ENCODE data around the gene ZMIZ2. TPM values are rescaled to one million over a fixed set of nuclear protein-coding genes. Genes with fewer than 3 reads are reported as not detected.

ZMIZ2 gene, protein sequence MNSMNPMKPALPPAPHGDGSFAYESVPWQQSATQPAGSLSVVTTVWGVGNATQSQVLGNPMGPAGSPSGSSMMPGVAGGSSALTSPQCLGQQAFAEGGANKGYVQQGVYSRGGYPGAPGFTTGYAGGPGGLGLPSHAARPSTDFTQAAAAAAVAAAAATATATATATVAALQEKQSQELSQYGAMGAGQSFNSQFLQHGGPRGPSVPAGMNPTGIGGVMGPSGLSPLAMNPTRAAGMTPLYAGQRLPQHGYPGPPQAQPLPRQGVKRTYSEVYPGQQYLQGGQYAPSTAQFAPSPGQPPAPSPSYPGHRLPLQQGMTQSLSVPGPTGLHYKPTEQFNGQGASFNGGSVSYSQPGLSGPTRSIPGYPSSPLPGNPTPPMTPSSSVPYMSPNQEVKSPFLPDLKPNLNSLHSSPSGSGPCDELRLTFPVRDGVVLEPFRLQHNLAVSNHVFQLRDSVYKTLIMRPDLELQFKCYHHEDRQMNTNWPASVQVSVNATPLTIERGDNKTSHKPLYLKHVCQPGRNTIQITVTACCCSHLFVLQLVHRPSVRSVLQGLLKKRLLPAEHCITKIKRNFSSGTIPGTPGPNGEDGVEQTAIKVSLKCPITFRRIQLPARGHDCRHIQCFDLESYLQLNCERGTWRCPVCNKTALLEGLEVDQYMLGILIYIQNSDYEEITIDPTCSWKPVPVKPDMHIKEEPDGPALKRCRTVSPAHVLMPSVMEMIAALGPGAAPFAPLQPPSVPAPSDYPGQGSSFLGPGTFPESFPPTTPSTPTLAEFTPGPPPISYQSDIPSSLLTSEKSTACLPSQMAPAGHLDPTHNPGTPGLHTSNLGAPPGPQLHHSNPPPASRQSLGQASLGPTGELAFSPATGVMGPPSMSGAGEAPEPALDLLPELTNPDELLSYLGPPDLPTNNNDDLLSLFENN
- total RNA-seq = 9.4 and 10.1 TPM in 2 replicates

DNA sequence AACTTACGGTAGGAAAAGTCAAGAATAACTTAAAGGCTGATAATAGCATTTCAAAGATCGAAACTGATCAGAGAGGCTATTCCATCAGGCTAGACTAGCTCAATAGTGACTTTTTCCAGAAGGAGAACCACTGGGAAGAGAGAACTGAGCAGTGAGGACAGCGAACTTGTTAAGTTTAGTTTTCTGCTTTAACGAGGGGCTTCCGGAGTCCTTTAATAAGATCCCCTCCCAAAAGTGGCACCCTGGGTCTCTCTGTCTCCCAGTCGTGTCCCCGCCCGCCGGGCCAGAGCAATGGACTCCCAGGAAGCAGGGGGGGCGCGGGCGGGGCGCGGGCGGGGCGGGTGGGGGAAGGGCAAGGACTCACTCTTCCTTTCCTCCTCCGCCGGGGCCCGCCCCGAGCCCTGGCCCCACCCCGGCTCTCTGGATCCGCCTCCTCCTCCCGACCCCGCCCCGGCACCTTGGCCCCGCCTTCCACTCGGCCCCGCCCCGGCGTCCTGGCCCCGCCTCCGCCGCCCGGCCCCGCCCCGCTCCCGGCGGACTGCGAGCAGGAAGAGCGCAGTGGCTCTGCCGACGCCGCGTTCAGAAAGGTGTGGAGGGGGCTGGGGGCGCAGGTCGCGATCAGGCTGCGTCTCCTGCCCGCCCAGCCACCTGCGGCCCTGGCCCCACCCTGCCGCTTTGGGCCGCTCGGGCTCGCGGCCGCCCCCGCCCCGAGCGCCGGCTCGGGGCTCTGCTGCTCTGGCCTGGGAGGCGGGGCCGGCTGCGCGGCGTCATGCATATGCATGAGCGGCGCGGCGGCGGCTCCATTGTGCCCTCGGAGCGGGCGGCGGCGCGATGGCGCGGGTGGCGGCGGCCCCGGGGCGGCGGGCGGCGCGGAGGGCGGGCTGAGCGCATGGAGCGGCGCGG is at the start of gene ZMIZ2:
Gene ZMIZ2, plus strand, starts transcription at position 803 of the 903 bp plus-strand sequence. CDS start 7,403 bp downstream, outside the sequence.

DNA sequence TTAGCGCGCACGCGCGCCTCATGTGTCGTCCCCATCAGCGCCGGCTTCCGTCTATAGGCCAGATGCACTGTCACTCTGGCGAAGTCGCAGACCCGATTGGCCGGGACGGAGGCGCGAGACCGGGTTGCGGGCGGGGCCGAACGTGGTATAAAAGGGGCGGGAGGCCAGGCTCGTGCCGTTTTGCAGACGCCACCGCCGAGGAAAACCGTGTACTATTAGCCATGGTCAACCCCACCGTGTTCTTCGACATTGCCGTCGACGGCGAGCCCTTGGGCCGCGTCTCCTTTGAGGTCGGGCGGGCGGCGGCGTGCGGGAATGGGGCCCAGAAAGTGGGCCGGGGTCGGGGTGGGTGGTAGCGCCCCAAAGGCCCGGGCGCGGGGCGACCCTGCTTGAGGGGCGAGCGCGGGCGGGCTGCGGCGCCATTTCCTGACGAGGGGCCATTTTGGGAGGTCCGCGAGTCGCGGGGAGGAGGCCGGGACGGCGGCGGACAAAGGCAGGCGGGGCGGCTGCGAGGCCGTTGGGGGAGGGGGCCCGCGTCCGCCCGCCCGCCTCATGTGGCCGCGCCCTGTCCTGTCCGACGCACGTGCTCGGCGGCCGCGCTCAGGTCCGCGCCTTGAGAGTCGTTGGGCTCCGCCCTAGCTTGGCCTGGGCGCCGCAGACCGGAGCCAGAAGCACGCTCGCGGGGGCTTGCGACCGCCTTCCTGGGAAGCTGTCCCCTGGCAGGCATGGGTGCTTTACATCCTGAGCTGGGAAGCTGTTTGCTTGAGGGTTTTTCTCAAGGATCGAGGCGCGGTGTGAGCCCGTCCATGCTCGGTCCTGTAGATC is 48.1 kb downstream of the ZMIZ2 start, which contains the start of gene PPIA:
Gene PPIA, plus strand, starts transcription at position 178 of the 825 bp plus-strand sequence. Its CDS starts 44 bp downstream, at position 222.

Other genes starting within 250 kb of the ZMIZ2 start
- not detected in 2 replicates for gene NPC1L1, start 207.5 kb upstream of the ZMIZ2 start, total RNA-seq
- 59.3 and 95.2 TPM in 2 replicates for gene DDX56, start 174.9 kb upstream of the ZMIZ2 start, total RNA-seq
- gene TMED4, start 166.6 kb upstream of the ZMIZ2 start, total RNA-seq = 80.9 and 103 TPM in 2 replicates
- 88.0 and 95.1 TPM in 2 replicates for gene OGDH, start 142.2 kb upstream of the ZMIZ2 start, total RNA-seq
- 5,099 and 5,600 TPM in 2 replicates for gene PPIA, start 47.8 kb downstream of the ZMIZ2 start, total RNA-seq
- 122 and 213 TPM in 2 replicates for gene H2AZ2, start 99.2 kb downstream of the ZMIZ2 start, total RNA-seq
- 6.2 and 8.4 TPM in 2 replicates for gene PURB, start 136.7 kb downstream of the ZMIZ2 start, total RNA-seq
- gene MYO1G, start 230.2 kb downstream of the ZMIZ2 start, total RNA-seq = 0.08 TPM in 1 of 2 replicates, not detected in the other